Muscle layer of duodenum (tissue), 2 donors: ENCODE results near the gene ITFG2.
A peak's percentile ranks its signal among the peaks of the same experiment; 100 is the strongest.

Source experiments
- H3K27ac ChIP-seq: one replicate; pipeline ENCODE4 v1.7.0; 2013; ENCODE audit warnings: mild to moderate bottlenecking, low read length
- H3K27me3 ChIP-seq: one replicate; pipeline ENCODE4 v1.7.0; 2013; ENCODE audit warnings: low read depth, mild to moderate bottlenecking, control low read depth, low read length
- H3K36me3 ChIP-seq, 2 donors: one replicate each; pipeline ENCODE4 v1.7.0; 2013; ENCODE audit warnings: low read length in 2 of 2, control low read depth in 1 of 2, mild to moderate bottlenecking in 1 of 2; ENCODE audit not compliant: insufficient read depth in 2 of 2, control insufficient read depth in 1 of 2
- H3K4me1 ChIP-seq, 2 donors: one replicate each; pipeline ENCODE4 v1.7.0; 2013; ENCODE audit warnings: low read length in 2 of 2, mild to moderate bottlenecking in 2 of 2, control low read depth in 1 of 2, moderate library complexity in 1 of 2; ENCODE audit not compliant: insufficient read depth in 2 of 2, control insufficient read depth in 1 of 2
- H3K4me3 ChIP-seq, 2 donors: one replicate each; pipeline ENCODE4 v1.7.0; 2013; ENCODE audit warnings: low read length in 2 of 2, low read depth in 1 of 2, mild to moderate bottlenecking in 1 of 2
- H3K9me3 ChIP-seq, 2 donors: one replicate each; pipeline ENCODE4 v1.7.0; 2013; ENCODE audit warnings: low read length in 2 of 2, control low read depth in 1 of 2, mild to moderate bottlenecking in 1 of 2; ENCODE audit not compliant: control insufficient read depth in 1 of 2
- donor health status: healthy.

The ITFG2 gene

GRCh38 chr12:2776129-2776806, 36.2 kb upstream of the ITFG2 start:
- Histone ChIP-seq H3K36me3 (no peaks in the 10 kb centered on the region), H3K4me1 (no peaks in the 10 kb centered on the region), H3K27me3 (no peaks in the 10 kb centered on the region), H3K9me3 (no peaks in the 10 kb centered on the region), H3K27ac (no peak overlapping the region), H3K4me3 (no peak overlapping the region)

- H3K36me3 ChIP-seq, result no peaks in the 10 kb centered on the region
- no peak overlapping the region for H3K4me3 ChIP-seq
- H3K9me3 ChIP-seq, result no peaks in the 10 kb centered on the region
- no peak overlapping the region for H3K27ac ChIP-seq
- H3K4me1 ChIP-seq, result peaks cover 0 to 10% of the 10 kb centered on the region in 2 donors
- H3K27me3 ChIP-seq, result peaks cover 6% of the 10 kb centered on the region
These were observed 33.2 kb upstream of the ITFG2 start for GRCh38 chr12:2779281-2779680.

- H3K4me1 ChIP-seq, result peaks cover 0 to 11% of the 10 kb centered on the region in 2 donors
- H3K27ac ChIP-seq, result no peak overlapping the region
- H3K36me3 ChIP-seq, result no peaks in the 10 kb centered on the region
- H3K27me3 ChIP-seq, result peaks cover 8% of the 10 kb centered on the region
- peak overlapping the region; percentile 33 to 46 for H3K4me3 ChIP-seq
- no peaks in the 10 kb centered on the region for H3K9me3 ChIP-seq
These were observed 28.4 kb upstream of the ITFG2 start for GRCh38 chr12:2783936-2784600.

- H3K27ac ChIP-seq, result no peak overlapping the region
- H3K36me3 ChIP-seq, result no peaks in the 10 kb centered on the region
- peaks cover 0 to 11% of the 10 kb centered on the region in 2 donors for H3K4me1 ChIP-seq
- peaks cover 8% of the 10 kb centered on the region for H3K27me3 ChIP-seq
- no peak overlapping the region for H3K4me3 ChIP-seq
- H3K9me3 ChIP-seq, result no peaks in the 10 kb centered on the region
These were observed 27.5 kb upstream of the ITFG2 start for GRCh38 chr12:2785017-2785416.

GRCh38 chr12:2791089-2791488, 21.4 kb upstream of the ITFG2 start:
- Histone ChIP-seq H3K4me3 (no peak overlapping the region), H3K27me3 (no peaks in the 10 kb centered on the region), H3K36me3 (no peaks in the 10 kb centered on the region), H3K4me1 (peaks cover under 1 to 8% of the 10 kb centered on the region in 2 donors), H3K27ac (no peak overlapping the region), H3K9me3 (no peaks in the 10 kb centered on the region)

- no peaks in the 10 kb centered on the region for H3K9me3 ChIP-seq
- no peak overlapping the region for H3K4me3 ChIP-seq
- no peak overlapping the region for H3K27ac ChIP-seq
- peaks cover 3 to 10% of the 10 kb centered on the region in 2 donors for H3K36me3 ChIP-seq
- H3K4me1 ChIP-seq, result peaks cover 10 to 26% of the 10 kb centered on the region in 2 donors
- H3K27me3 ChIP-seq, result no peaks in the 10 kb centered on the region
These were observed 19.6 kb upstream of the ITFG2 start for GRCh38 chr12:2792671-2793500.

- H3K9me3 ChIP-seq, result no peaks in the 10 kb centered on the region
- H3K4me1 ChIP-seq, result peaks cover 10 to 27% of the 10 kb centered on the region in 2 donors
- H3K27ac ChIP-seq, result no peak overlapping the region
- H3K36me3 ChIP-seq, result peaks cover 10 to 17% of the 10 kb centered on the region in 2 donors
- peak overlapping the region in 1 of 2 donors; percentile 76 for H3K4me3 ChIP-seq
- no peaks in the 10 kb centered on the region for H3K27me3 ChIP-seq
These were observed 18.9 kb upstream of the ITFG2 start for GRCh38 chr12:2793561-2793960.

GRCh38 chr12:2794191-2794735, 18.2 kb upstream of the ITFG2 start:
- Histone ChIP-seq H3K4me3 (peak overlapping the region; percentile 56 to 76), H3K9me3 (no peaks in the 10 kb centered on the region), H3K27me3 (no peaks in the 10 kb centered on the region)

GRCh38 chr12:2794736-2795289, 17.7 kb upstream of the ITFG2 start, which contains the start of gene FKBP4:
Gene FKBP4 (plus strand): TSS chr12:2794970. CDS start chr12:2795140, 170 bp downstream.
- Histone ChIP-seq H3K9me3 (no peaks in the 10 kb centered on the region), H3K27me3 (no peaks in the 10 kb centered on the region), H3K27ac (no peak within 1 kb of the TSS), H3K36me3 (peaks cover 22 to 29% of the 10 kb centered on the region in 2 donors), H3K4me1 (peaks cover 10 to 27% of the 10 kb centered on the region in 2 donors), H3K4me3 (peak within 1 kb of the TSS; percentile 86 to 87)

More at GRCh38 chr12:2794191-2794735, 18.2 kb upstream of the ITFG2 start:
- Histone ChIP-seq H3K27ac (no peak overlapping the region), H3K36me3 (peaks cover 17 to 24% of the 10 kb centered on the region in 2 donors), H3K4me1 (peaks cover 10 to 27% of the 10 kb centered on the region in 2 donors)

- H3K27me3 ChIP-seq, result no peaks in the 10 kb centered on the region
- peak overlapping the region; percentile 37 for H3K27ac ChIP-seq
- H3K9me3 ChIP-seq, result no peaks in the 10 kb centered on the region
- H3K4me1 ChIP-seq, result peaks cover 10 to 27% of the 10 kb centered on the region in 2 donors
- peak overlapping the region; percentile 86 to 87 for H3K4me3 ChIP-seq
- peaks cover 30 to 36% of the 10 kb centered on the region in 2 donors for H3K36me3 ChIP-seq
These were observed 16.9 kb upstream of the ITFG2 start for GRCh38 chr12:2795291-2796186.
